Astrocyte (in vitro differentiated cells and primary cell): ENCODE results near the gene PRKCB. TPM values are rescaled to one million over a fixed set of nuclear protein-coding genes. Genes with fewer than 3 reads are reported as not detected.
"Not testable (repeated sequence)": the region's sequence is repeated elsewhere in the genome, so short reads cannot be mapped to it uniquely, and the experiment has no call there.

Experiments used
- DNase-seq: peaks from one replicate; pipeline ENCODE4 v3.0.0-alpha.2; 2010; ENCODE audit warnings: low read depth
- FAIRE-seq: peaks from 2 replicates; lab custom pipeline; 2011; peaks lifted over from hg19 to GRCh38; lab: Jason Lieb, UNC
- H2AFZ ChIP-seq: 2 replicates; pipeline ENCODE4 v1.6.0; 2012; ENCODE audit warnings: low read depth, low read length, inconsistent platforms
- H3K27ac ChIP-seq: 2 replicates; pipeline ENCODE4 v1.5.1; 2011; ENCODE audit warnings: low read depth, low read length, inconsistent platforms
- H3K27me3 ChIP-seq: 2 replicates; pipeline ENCODE4 v1.6.0; 2011; ENCODE audit warnings: low read length, inconsistent platforms; ENCODE audit not compliant: insufficient read depth
- H3K36me3 ChIP-seq: 2 replicates; pipeline ENCODE4 v1.5.1; 2011; ENCODE audit warnings: low read length, inconsistent platforms; ENCODE audit not compliant: insufficient read depth
- H3K4me1 ChIP-seq: 2 replicates; pipeline ENCODE4 v1.5.1; 2011; ENCODE audit warnings: low read length, inconsistent platforms; ENCODE audit not compliant: insufficient read depth
- H3K4me2 ChIP-seq: 2 replicates; pipeline ENCODE4 v1.6.0; 2012; ENCODE audit warnings: low read length, inconsistent platforms
- H3K4me3 ChIP-seq: 2 replicates; pipeline ENCODE4 v1.5.1; 2011; ENCODE audit warnings: low read depth, mild to moderate bottlenecking, low read length, inconsistent platforms; ENCODE audit not compliant: insufficient read depth
- H3K79me2 ChIP-seq: 2 replicates; pipeline ENCODE4 v1.6.0; 2012; ENCODE audit warnings: mild to moderate bottlenecking, low read length, inconsistent platforms; ENCODE audit not compliant: insufficient read depth
- H3K9ac ChIP-seq: 2 replicates; pipeline ENCODE4 v1.6.0; 2012; ENCODE audit warnings: mild to moderate bottlenecking, low read length, inconsistent platforms
- H3K9me3 ChIP-seq: 2 replicates; pipeline ENCODE4 v1.5.1; 2012; ENCODE audit warnings: low read depth, mild to moderate bottlenecking, low read length, inconsistent platforms; ENCODE audit not compliant: insufficient read depth
- H4K20me1 ChIP-seq: 2 replicates; pipeline ENCODE4 v1.6.0; 2012; ENCODE audit warnings: low read length, inconsistent platforms; ENCODE audit not compliant: insufficient read depth
- H3K27ac Mint-ChIP-seq: one replicate; pipeline ENCODE4 v1.8.0; 2021; ENCODE audit warnings: mild to moderate bottlenecking, mixed read lengths; ENCODE audit not compliant: unreplicated experiment
- H3K27me3 Mint-ChIP-seq: one replicate; pipeline ENCODE4 v1.8.0; 2021; ENCODE audit warnings: low read depth, mixed read lengths; ENCODE audit not compliant: unreplicated experiment
- H3K36me3 Mint-ChIP-seq: one replicate; pipeline ENCODE4 v1.8.0; 2021; ENCODE audit warnings: low read depth, mixed read lengths; ENCODE audit not compliant: unreplicated experiment
- H3K4me1 Mint-ChIP-seq: one replicate; pipeline ENCODE4 v1.8.0; 2021; ENCODE audit warnings: low read depth, mixed read lengths; ENCODE audit not compliant: unreplicated experiment
- H3K4me3 Mint-ChIP-seq: one replicate; pipeline ENCODE4 v1.8.0; 2021; ENCODE audit warnings: mild to moderate bottlenecking, moderate library complexity, mixed read lengths; ENCODE audit not compliant: unreplicated experiment
- H3K9me3 Mint-ChIP-seq: one replicate; pipeline ENCODE4 v1.8.0; 2021; ENCODE audit warnings: mild to moderate bottlenecking, mixed read lengths; ENCODE audit not compliant: unreplicated experiment
- CTCF ChIP-seq: IDR thresholded peaks from 2 replicates; pipeline ENCODE4 v1.5.1; 2011; ENCODE audit warnings: low read depth, mild to moderate bottlenecking, inconsistent platforms, low read length, moderate library complexity; ENCODE audit not compliant: insufficient read depth
- EZH2 ChIP-seq: IDR thresholded peaks from 2 replicates; pipeline ENCODE4 v1.6.1; 2012; ENCODE audit warnings: mild to moderate bottlenecking, low read length, inconsistent platforms; ENCODE audit not compliant: insufficient read depth
- total RNA-seq: library from RNA; stranded (reverse); gene quantifications from 2 replicates; pipeline ENCODE4 v1.2.1, GENCODE V29; 2021

Gene PRKCB
- total RNA-seq, 1 donor from 2014 or later, result 2.5 TPM

GRCh38 chr16:24102209-24102660 is 266.5 kb downstream of the PRKCB start:
- H3K27ac ChIP-seq, result no peak overlapping the region
- no peaks in the 10 kb centered on the region for H4K20me1 ChIP-seq
- H3K4me2 ChIP-seq, result no peak overlapping the region
- H3K79me2 ChIP-seq, result no peaks in the 10 kb centered on the region
- H3K9me3 Mint-ChIP-seq, result no peaks in the 10 kb centered on the region
- no peak overlapping the region for H3K27ac Mint-ChIP-seq
- H3K9ac ChIP-seq, result no peak overlapping the region
- DNase-seq (no peak), FAIRE-seq (no peak)
- H3K36me3 ChIP-seq, result no peaks in the 10 kb centered on the region
- H3K27me3 Mint-ChIP-seq, result no peaks in the 10 kb centered on the region
- H3K4me3 Mint-ChIP-seq, result no peak overlapping the region
- H3K4me1 Mint-ChIP-seq, result no peaks in the 10 kb centered on the region
- H3K36me3 Mint-ChIP-seq, result no peaks in the 10 kb centered on the region
- H3K9me3 ChIP-seq, result no peaks in the 10 kb centered on the region
- no peaks in the 10 kb centered on the region for H3K27me3 ChIP-seq
- H2AFZ ChIP-seq, result no peak overlapping the region
- no peaks in the 10 kb centered on the region for H3K4me1 ChIP-seq
- TF ChIP-seq EZH2 (no peak), CTCF (no peak)
- H3K4me3 ChIP-seq, result no peak overlapping the region

DNA sequence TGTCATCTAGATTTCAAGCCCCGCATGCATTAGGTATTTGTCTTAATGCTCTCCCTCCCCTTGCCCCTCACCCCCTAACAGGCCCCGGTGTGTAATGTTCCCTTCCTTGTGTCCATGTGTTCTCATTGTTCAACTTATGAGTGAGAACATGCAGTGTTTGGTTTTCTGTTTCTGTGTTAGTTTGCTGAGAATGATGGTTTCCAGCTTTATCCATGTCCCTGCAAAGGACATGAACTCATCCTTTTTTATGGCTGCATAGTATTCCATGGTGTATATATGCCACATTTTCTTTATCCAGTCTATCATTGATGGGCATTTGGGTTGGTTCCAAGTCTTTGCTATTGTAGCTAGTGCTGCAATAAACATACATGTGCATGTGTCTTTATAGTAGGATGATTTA is 269.7 kb downstream of the PRKCB start:
- H3K27me3 Mint-ChIP-seq, H3K4me1 ChIP-seq, H3K4me3 Mint-ChIP-seq, H3K36me3 Mint-ChIP-seq, H3K9me3 ChIP-seq, H4K20me1 ChIP-seq, H2AFZ ChIP-seq, H3K9me3 Mint-ChIP-seq, H3K27ac ChIP-seq, H3K4me3 ChIP-seq, H3K27ac Mint-ChIP-seq, H3K4me1 Mint-ChIP-seq, DNase-seq, H3K79me2 ChIP-seq, H3K9ac ChIP-seq, FAIRE-seq, H3K36me3 ChIP-seq, H3K4me2 ChIP-seq, H3K27me3 ChIP-seq: not testable (repeated sequence)

DNA sequence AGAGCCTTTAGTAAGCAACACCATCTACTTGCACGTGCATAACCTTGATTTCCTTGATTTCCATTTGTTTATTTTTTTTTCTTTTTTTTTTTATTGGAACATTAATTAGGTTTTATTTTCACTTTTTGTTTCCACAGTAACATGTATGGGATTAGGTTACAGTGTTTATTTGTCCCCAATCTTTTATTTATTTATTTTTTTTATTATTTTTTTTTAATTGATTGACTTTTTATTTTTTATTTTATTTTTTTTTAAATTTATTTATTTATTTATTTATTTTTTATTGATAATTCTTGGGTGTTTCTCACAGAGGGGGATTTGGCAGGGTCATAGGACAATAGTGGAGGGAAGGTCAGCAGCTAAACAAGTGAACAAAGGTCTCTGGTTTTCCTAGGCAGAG is 272.3 kb downstream of the PRKCB start:
- not testable (repeated sequence) for H3K9me3 Mint-ChIP-seq, H3K27ac ChIP-seq, H3K79me2 ChIP-seq, H3K36me3 Mint-ChIP-seq, H3K27ac Mint-ChIP-seq, H3K4me1 ChIP-seq, H3K9me3 ChIP-seq, H3K4me2 ChIP-seq, H3K4me3 ChIP-seq, H3K9ac ChIP-seq, H3K36me3 ChIP-seq, DNase-seq, H2AFZ ChIP-seq, H3K27me3 ChIP-seq, H4K20me1 ChIP-seq, H3K4me3 Mint-ChIP-seq, FAIRE-seq, H3K4me1 Mint-ChIP-seq, H3K27me3 Mint-ChIP-seq
